Liver (tissue), 9 donors: Measurements from ENCODE around the gene ZNF366. TPM values are rescaled to one million over a fixed set of nuclear protein-coding genes. Genes with fewer than 3 reads are reported as not detected.

Experiments
- DNase-seq: peaks from one replicate; pipeline ENCODE4 v3.0.0-alpha.2; 2017; ENCODE audit warnings: low spot score
- H3K27ac ChIP-seq, 2 donors: one replicate each; pipeline ENCODE4 v1.7.0; 2013; ENCODE audit warnings: inconsistent platforms in 2 of 2, low read length in 2 of 2, control low read depth in 1 of 2, low read depth in 1 of 2, mild to moderate bottlenecking in 1 of 2
- H3K27me3 ChIP-seq, 4 donors: one replicate each; pipeline versions ENCODE4 v1.6.1 to v1.7.0; 2013; ENCODE audit warnings: low read length in 3 of 4, inconsistent platforms in 1 of 4, mild to moderate bottlenecking in 1 of 4, moderate library complexity in 1 of 4; ENCODE audit not compliant: control insufficient read depth in 4 of 4, insufficient read depth in 4 of 4
- H3K36me3 ChIP-seq, 4 donors: one replicate each; pipeline versions ENCODE4 v1.6.1 to v1.7.0; 2013; ENCODE audit warnings: low read length in 3 of 4, mild to moderate bottlenecking in 3 of 4, low read depth in 1 of 4, moderate library complexity in 1 of 4; ENCODE audit not compliant: control insufficient read depth in 4 of 4, insufficient read depth in 3 of 4
- H3K4me1 ChIP-seq, 4 donors: one replicate each; pipeline versions ENCODE4 v1.6.1 to v1.7.0; 2013; ENCODE audit warnings: low read length in 3 of 4, mild to moderate bottlenecking in 3 of 4, moderate library complexity in 1 of 4; ENCODE audit not compliant: control insufficient read depth in 4 of 4, insufficient read depth in 4 of 4
- H3K4me3 ChIP-seq, 3 donors: one replicate each; pipeline versions ENCODE4 v1.6.1 to v1.7.0; 2013; ENCODE audit warnings: low read length in 3 of 3, control low read depth in 1 of 3, low read depth in 1 of 3, mild to moderate bottlenecking in 1 of 3
- H3K9ac ChIP-seq, 2 donors: one replicate each; pipeline ENCODE4 v1.7.0; 2013; ENCODE audit warnings: low read length in 2 of 2, mild to moderate bottlenecking in 2 of 2, moderate library complexity in 2 of 2, control low read depth in 1 of 2, low read depth in 1 of 2
- H3K9me3 ChIP-seq, 4 donors: one replicate each; pipeline versions ENCODE4 v1.6.1 to v1.7.0; 2013; ENCODE audit warnings: low read length in 3 of 4; ENCODE audit not compliant: control insufficient read depth in 4 of 4
- ATF3 ChIP-seq: IDR thresholded peaks from 2 replicates; pipeline ENCODE4 v1.6.1; 2016; ENCODE audit warnings: antibody characterized with exemption
- CTCF ChIP-seq: fragments of 150-350 bp; IDR thresholded peaks from 2 replicates; pipeline ENCODE4 v1.5.1; 2017; ENCODE audit warnings: improper control_type of control experiment, low read depth, low read length; ENCODE audit not compliant: missing input control
- EGR1 ChIP-seq, 2 donors: IDR thresholded peaks; 2 replicates each; pipeline ENCODE4 v1.6.1; 2016 to 2018; ENCODE audit warnings: antibody characterized with exemption in 2 of 2, low read depth in 2 of 2
- FOXA2 ChIP-seq: IDR thresholded peaks from 2 replicates; pipeline ENCODE4 v1.6.1; 2016; ENCODE audit warnings: antibody characterized with exemption
- GABPA ChIP-seq, 2 donors: IDR thresholded peaks in 1 of 2; conservative IDR thresholded peaks in 1 of 2; 2 replicates each; pipeline ENCODE4 v1.6.1; 2016; ENCODE audit warnings: antibody characterized with exemption in 2 of 2, mild to moderate bottlenecking in 1 of 2, moderate library complexity in 1 of 2
- HNF4A ChIP-seq, 2 donors: conservative IDR thresholded peaks; 2 replicates each; pipeline ENCODE4 v1.6.1; 2016; ENCODE audit warnings: antibody characterized with exemption in 2 of 2, mild to moderate bottlenecking in 2 of 2
- HNF4G ChIP-seq: IDR thresholded peaks from 2 replicates; pipeline ENCODE4 v1.6.1; 2016; ENCODE audit warnings: antibody characterized with exemption
- JUND ChIP-seq, 2 donors: IDR thresholded peaks; 2 replicates each; pipeline ENCODE4 v1.6.1; 2016; ENCODE audit warnings: antibody characterized with exemption in 2 of 2
- MAX ChIP-seq: IDR thresholded peaks from 2 replicates; pipeline ENCODE4 v1.6.1; 2016; ENCODE audit warnings: antibody characterized with exemption
- NR2F2 ChIP-seq: IDR thresholded peaks from 2 replicates; pipeline ENCODE4 v1.6.1; 2016; ENCODE audit warnings: antibody characterized with exemption
- RAD21 ChIP-seq, 2 donors: IDR thresholded peaks; 2 replicates each; pipeline ENCODE4 v1.6.1; 2016; ENCODE audit warnings: antibody characterized with exemption in 2 of 2, mild to moderate bottlenecking in 2 of 2
- REST ChIP-seq: IDR thresholded peaks from 2 replicates; pipeline ENCODE4 v1.6.1; 2016; ENCODE audit warnings: antibody characterized with exemption, mild to moderate bottlenecking
- RXRA ChIP-seq, 2 donors: IDR thresholded peaks; 2 replicates each; pipeline ENCODE4 v1.6.1; 2017 to 2018; ENCODE audit warnings: antibody characterized with exemption in 2 of 2, mild to moderate bottlenecking in 1 of 2
- SP1 ChIP-seq: IDR thresholded peaks from 2 replicates; pipeline ENCODE4 v1.6.1; 2018; ENCODE audit warnings: antibody characterized with exemption, mild to moderate bottlenecking
- TAF1 ChIP-seq: conservative IDR thresholded peaks from 2 replicates; pipeline ENCODE4 v1.6.1; 2016; ENCODE audit warnings: antibody characterized with exemption, mild to moderate bottlenecking
- YY1 ChIP-seq: IDR thresholded peaks from 2 replicates; pipeline ENCODE4 v1.6.1; 2016; ENCODE audit warnings: antibody characterized with exemption, mild to moderate bottlenecking
- ZBTB33 ChIP-seq: IDR thresholded peaks from 2 replicates; pipeline ENCODE4 v1.6.1; 2016; ENCODE audit warnings: antibody characterized with exemption
- WGBS: extraction: QIAGEN DNeasy Blood & Tissue Kit; methylation state at CpG from one replicate; pipeline ENCODE4 v1.1.7; 2013; 5-methylcytosine and 5-hydroxymethylcytosine counted together
- polyA plus RNA-seq, 2 donors: library from polyadenylated mRNA; stranded (reverse) in 1 of 2; unstranded in 1 of 2; fragments of 200-250 nt in 1 of 2; fragments of >200 nt in 1 of 2; fragmentation: Nextera tagmentation in 1 of 2; extraction: Ambion mirVana in 1 of 2; gene quantifications; one replicate each; pipeline versions ENCODE4 v1.2.1 to v1.2.3, GENCODE V29; 2013 to 2015
- total RNA-seq, 2 donors: library from RNA; depleted of rRNA; stranded (reverse); fragments of >200 nt; gene quantifications; one replicate each; pipeline ENCODE4 v1.2.3, GENCODE V29; 2014
- donor health status: healthy.
- donor health status: healthy.
- donor health status: healthy.
- donor health status: healthy.
- donor health status: healthy.

ZNF366 gene
- total and polyA plus RNA-seq, 4 donors, result 0.71 to 1.0 (median 0.75) TPM

GRCh38 chr5:72554897-72555296 lies 47.7 kb upstream of the ZNF366 start:
- Histone ChIP-seq H3K27ac (no peak overlapping the region), H3K4me3 (no peak overlapping the region), H3K27me3 (no peaks in the 10 kb centered on the region), H3K36me3 (no peaks in the 10 kb centered on the region), H3K9me3 (no peaks in the 10 kb centered on the region), H3K4me1 (peaks cover 0 to 17% (median 7%) of the 10 kb centered on the region in 4 donors), H3K9ac (no peak overlapping the region)
- 97% methylated on average over 1 of the region's 1 CpG for WGBS
- TF ChIP-seq EGR1 (IDR thresholded peaks at IDR 0.05; ENCODE audit: low read depth in 2 of 2) (no peak), JUND (IDR thresholded peaks at IDR 0.05) (no peak), SP1 (no peak)
- no peak for DNase-seq

- peaks cover 0 to 4% (median 0%) of the 10 kb centered on the region in 4 donors for H3K27me3 ChIP-seq
- H3K36me3 ChIP-seq, result no peaks in the 10 kb centered on the region
- 85% methylated on average over 5 of the region's 5 CpGs for WGBS
- H3K9ac ChIP-seq, result no peak overlapping the region
- peaks cover 0 to 2% (median 0%) of the 10 kb centered on the region in 4 donors for H3K9me3 ChIP-seq
- H3K4me1 ChIP-seq, result peaks cover 0 to 16% (median 7%) of the 10 kb centered on the region in 4 donors
- no peak overlapping the region for H3K27ac ChIP-seq
- TF ChIP-seq ZBTB33 (no peak), TAF1 (no peak), RAD21 (IDR thresholded peaks at IDR 0.05) (no peak), HNF4A (conservative IDR thresholded peaks at IDR 0.05) (no peak), YY1 (no peak), NR2F2 (no peak), CTCF (no peak), ATF3 (no peak)
- H3K4me3 ChIP-seq, result no peak overlapping the region
- no peak for DNase-seq
Measured at GRCh38 chr5:72552041-72552557, 44.9 kb upstream of the ZNF366 start.

GRCh38 chr5:72550595-72550994 lies 43.4 kb upstream of the ZNF366 start:
- TF ChIP-seq FOXA2, result no peak
- TF ChIP-seq HNF4G, result no peak
- no peak for TF ChIP-seq MAX
- TF ChIP-seq CTCF, result no peak
- TF ChIP-seq RXRA (IDR thresholded peaks at IDR 0.05), result no peak
- TF ChIP-seq EGR1 (IDR thresholded peaks at IDR 0.05; ENCODE audit: low read depth in 2 of 2), result no peak
- TF ChIP-seq TAF1, result no peak
- no peak for TF ChIP-seq JUND (IDR thresholded peaks at IDR 0.05)
- TF ChIP-seq RAD21 (IDR thresholded peaks at IDR 0.05), result no peak
- TF ChIP-seq GABPA (IDR thresholded peaks at IDR 0.05 in 1 of 2, conservative IDR thresholded peaks at IDR 0.05 in 1 of 2), result no peak
- TF ChIP-seq REST, result no peak
- no peak overlapping the region for H3K27ac ChIP-seq
- no peak for DNase-seq
- no peak overlapping the region for H3K4me3 ChIP-seq
- peaks cover 0 to 1% (median under 1%) of the 10 kb centered on the region in 4 donors for H3K4me1 ChIP-seq
- no peaks in the 10 kb centered on the region for H3K36me3 ChIP-seq
- no peak overlapping the region for H3K9ac ChIP-seq
- H3K27me3 ChIP-seq, result peaks cover 0 to 4% (median 0%) of the 10 kb centered on the region in 4 donors
- 89% methylated on average over 5 of the region's 5 CpGs for WGBS
- H3K9me3 ChIP-seq, result peaks cover 0 to 7% (median 0%) of the 10 kb centered on the region in 4 donors
